Activated naive CD8-positive, alpha-beta T cell treated with anti-CD3 and anti-CD28 coated beads, Interleukin-2, amount 50 U/mL, for 16 hours (primary cell): ENCODE measurements around the gene SLC1A2.

Experiments used
- DNase-seq: peaks from one replicate; pipeline ENCODE4 v3.0.0-alpha.2; 2020; ENCODE audit warnings: low read depth, low spot score

SLC1A2 gene

DNA sequence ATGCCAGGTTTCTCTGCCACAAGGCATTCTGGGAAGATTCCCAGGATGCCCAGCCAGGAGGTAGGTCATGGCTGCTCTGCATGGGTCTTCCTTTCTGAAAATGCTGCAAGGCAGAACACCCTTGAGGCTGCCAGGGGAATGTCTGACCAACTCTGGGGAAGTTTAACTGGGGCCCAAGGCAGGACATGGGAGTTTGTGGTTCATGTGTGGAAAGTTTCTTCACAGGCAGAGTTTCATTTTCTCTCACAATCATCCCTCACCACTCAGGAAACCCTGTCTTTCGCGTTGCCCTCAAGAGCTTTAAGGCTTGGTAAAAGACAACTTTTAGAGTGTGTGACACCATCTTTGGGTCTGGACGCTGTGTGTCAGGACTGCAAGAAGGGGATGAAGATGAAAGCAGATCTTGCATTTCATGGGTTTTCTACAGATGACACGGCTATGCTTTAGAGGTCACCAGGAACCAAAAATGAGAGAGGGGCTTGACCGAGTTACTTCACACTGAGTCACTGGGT lies 146.9 kb downstream of the SLC1A2 start:
- DNase-seq: peak; percentile 7

DNA sequence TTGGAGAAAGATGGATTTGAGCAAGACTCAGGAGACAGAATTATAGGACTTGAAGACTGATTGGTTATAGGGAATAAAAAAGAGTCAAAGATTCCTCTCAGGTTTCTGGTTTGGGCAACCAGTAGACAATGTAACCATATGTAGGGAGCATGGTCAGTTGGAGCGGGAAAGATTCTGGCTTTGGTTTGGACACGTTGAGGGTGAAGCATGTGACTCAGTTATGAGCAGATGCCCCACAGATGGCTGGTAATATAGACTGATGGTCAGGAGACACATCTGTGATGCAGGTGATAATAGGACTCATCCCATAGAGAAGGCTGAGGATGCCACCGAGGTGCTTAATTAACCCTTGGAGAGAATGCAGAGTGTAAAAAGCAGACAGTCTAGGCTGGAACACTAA lies 148.3 kb downstream of the SLC1A2 start:
- DNase-seq: no peak

DNA sequence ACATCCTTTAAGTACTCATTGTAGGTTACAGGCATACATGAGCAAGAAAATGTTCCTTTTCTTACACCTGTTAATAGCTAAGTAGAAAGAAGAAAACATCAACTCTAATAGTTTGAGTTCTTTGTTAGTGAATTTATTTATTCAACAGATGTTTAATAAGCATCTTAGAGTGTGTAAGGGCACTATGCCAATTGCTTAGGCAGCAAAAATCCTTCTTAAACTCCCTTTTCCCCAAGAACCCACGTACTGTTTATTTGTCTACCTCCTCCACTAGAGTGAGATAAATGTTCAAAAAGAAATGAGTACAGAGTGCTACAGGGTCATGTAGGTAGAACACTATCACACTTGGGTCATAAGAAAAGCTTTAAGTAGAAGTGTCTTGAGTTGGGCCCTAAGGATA lies 149.0 kb downstream of the SLC1A2 start:
- DNase-seq: no peak

DNA sequence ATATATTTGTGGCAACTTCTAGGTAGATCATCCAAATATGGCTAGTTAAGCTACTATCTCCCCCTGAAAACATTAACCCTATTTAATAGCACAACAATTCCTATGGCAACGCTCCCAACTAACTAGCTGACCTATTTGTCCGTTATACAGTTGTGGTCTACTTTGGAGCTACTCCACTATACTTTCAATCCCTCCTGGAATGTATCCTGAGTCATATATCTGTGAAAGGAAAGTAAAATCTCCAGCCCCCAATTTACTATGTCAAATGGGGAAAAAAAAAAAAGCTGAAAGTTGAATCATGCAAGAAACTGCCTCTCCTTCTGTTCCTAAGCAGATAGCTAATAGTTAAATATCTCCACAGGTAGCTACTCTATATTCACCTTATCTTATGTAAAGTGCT lies 151.9 kb downstream of the SLC1A2 start:
- no peak for DNase-seq

DNA sequence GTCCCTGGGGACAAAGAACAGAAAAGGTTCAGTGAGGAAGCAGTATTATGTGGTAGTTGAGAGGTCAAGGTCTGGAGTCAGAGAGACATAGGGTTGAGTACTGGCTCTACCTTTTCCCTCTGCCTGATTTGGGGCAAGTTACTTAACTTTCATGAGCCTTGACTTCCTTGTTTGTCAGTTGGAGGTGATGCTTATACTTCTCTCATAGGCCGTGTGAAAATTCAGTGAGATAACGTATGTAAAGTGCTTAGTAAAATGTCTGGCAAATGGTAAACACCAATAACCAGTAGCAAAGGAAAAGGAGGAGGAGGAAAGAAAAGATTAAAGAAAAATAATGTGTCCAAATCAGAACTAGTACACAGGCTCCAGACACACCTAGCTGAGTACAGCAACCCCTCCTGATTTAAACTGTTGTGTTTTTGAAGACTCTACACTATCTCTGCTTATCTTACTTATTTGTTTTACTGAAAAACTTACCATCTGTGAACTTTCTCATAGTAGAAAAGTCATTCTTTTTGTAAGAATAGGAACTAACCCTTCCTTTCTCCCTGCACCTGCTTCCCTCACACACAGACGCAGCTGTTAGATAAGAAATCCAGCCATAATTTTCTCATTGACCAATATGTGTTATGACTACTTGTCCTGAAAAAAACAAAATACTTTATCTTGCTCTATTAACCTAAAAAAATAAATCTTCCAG lies 153.5 kb downstream of the SLC1A2 start:
- DNase-seq: no peak

DNA sequence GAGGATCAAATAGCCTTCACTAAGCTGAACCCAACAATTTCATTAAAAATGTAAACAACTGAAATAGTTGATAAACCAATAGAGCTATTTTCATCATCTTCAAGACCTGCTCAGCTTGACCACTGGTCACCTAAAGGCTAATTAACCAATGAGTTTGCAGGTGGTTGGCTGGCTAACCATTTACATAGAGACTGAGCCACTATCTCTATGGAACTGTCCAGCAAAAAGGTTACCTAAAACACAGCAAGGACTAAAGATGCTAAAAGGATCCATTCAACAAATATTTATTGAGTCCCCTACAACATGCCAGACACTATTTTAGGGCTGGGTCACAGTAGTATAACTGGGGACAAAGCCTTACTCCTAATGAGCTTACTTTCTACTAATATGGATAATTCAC lies 156.6 kb downstream of the SLC1A2 start:
- DNase-seq: no peak

DNA sequence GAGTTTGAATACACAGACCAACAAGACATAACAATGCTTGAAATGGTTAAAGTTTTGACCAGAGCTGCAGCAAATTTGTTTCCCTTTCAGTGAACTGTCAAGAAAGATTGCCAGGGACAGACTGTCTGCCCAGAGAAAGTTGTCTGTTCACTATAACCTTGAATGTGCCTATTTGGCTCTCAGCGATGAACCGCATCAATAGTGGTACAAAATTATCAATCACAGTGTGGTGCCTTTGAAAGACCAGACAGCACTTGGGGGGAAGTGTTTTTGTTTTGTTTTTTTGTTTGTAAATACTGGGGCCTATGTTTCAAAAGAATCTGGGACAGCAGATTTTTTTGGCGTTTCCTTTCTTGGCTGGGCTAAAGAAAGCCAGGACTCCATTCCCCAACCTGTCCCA lies 157.3 kb downstream of the SLC1A2 start:
- no peak for DNase-seq

DNA sequence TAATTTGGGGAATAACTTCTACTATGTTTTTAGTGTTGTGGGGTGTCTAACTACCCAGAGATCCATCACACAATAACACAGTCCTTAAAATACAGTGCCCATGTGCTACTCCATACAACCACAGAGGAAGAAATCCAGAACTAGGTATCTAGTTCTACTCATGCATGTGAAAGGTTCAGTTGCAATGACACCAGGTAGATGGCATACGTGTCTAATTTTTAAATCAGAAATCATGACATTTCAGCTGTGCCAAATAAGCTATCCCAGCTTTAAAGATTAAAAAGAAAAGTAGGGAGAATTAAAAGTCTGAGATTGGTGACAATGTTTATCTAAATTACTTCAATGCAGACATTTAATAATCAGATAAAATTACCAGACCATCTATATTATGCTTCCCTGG lies 158.2 kb downstream of the SLC1A2 start:
- no peak for DNase-seq

DNA sequence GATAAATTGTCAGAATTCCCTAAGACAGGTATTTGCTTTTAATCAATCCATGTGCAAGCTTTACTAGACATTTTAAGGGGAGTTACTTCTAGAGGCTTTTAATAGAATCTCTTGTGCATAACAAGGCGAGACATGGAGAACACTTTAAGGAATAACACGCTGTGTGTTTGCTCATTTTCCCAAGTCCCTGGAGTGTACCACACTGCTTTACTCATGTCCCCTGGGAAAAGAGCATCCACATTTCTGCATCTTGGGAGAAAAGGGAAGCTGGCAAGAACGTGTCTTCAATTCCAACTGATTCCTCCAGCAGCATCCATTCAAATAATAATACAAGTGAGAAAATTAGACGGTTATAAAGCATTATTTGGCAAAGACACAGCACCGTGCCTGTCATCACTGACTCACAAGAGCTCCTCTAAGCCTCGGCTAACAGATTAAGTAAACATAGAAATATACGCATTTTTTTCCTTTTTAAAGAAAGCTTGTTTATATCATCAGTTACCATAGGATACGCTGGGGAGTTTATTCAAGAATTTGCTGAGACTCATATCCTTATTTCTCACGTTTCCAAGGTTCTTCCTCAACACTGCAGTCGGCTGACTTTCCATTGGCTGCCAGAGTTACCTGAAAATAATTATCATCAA lies 158.9 kb downstream of the SLC1A2 start:
- DNase-seq: no peak

DNA sequence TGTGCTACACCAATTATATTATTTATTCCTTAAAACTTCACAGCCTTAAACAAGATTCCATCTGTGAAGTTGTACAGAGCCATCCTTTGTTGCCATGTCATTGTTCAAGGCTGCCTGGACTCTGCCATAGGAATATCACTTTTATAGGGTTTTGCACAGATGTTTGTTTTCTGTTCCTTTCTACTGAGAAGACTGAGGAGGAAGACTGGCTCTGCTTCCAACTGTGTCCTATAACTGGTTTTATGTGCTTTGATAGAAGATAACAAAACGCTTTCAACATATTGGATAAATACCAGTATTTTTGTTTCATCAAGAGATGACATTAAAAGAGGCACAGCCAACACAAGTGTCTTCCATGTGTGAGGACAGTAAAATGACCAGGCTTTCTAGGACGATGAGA lies 159.8 kb downstream of the SLC1A2 start:
- no peak for DNase-seq

DNA sequence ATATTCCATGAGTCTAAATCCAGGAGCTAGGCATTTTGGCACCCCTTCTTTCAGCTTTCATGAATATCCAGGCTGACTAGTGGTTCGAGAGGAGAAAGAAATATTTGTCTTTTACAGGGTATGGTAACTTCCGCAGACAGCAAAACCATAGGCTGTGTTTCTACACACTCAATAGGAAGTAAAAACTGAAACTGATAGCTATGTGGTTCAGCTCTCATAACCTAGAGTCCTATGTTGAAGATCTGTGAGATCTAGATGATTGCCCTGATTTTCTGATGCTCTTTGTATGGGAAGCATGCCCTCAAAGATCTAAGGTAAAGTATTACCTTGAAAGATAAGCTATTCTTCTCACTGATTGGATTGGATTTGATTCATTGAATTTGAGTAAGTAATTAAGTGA lies 162.1 kb downstream of the SLC1A2 start:
- no peak for DNase-seq

DNA sequence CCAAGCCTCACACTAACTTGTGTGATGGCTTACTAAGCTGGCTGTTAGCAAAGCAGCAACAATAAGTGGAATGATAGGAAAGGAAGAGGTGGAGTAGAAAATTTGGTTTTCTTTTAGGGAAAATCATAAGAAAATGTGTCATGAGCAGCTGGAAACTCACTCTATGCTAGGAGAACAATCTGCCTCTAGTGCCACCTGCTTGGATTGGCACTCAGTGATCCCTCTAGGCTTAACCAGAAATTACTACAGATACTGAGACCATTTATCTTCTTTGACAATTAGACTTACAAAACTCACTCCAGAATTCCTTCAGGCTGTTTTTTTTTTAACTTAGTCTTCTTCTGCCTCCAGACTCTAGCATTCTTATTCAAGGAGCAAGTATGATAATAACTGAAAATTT lies 163.1 kb downstream of the SLC1A2 start:
- no peak for DNase-seq

DNA sequence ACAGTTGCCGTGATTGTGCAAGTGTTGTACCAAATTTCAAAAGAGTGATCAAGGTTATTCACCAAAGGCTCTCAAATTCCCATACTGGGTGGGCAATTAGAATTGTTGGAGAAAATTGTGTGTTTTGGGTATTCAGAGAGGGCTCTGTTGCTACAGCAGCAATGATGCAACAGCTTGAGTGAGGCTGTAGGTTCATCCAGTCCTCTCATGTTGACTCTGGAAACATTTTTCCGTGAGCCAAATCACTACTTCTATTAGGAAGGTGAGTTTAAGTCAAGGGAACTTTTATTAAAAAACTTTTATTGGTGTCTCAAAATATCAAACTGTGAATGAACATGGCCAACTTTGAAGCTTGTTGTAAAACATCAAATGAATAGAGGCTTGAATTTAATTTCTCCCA lies 163.8 kb downstream of the SLC1A2 start:
- no peak for DNase-seq

DNA sequence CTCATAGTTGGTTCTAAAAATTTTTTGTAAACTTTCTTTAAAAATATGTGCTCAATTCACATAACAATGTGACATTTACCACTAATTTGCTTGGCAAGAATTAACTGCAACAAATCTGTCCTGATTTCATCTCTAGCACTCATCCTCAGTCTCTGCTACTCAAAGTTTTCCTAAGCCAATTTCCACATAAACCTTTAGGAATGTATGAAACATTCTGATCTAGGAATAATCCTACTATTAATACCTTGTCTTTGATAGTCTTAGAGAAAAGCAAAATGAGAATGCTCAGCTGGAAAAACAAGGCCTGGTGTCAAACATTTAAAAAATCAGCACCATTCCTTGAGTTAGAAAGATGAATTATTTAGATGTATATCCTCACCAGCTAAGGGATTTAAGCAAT lies 166.1 kb downstream of the SLC1A2 start:
- DNase-seq: no peak

DNA sequence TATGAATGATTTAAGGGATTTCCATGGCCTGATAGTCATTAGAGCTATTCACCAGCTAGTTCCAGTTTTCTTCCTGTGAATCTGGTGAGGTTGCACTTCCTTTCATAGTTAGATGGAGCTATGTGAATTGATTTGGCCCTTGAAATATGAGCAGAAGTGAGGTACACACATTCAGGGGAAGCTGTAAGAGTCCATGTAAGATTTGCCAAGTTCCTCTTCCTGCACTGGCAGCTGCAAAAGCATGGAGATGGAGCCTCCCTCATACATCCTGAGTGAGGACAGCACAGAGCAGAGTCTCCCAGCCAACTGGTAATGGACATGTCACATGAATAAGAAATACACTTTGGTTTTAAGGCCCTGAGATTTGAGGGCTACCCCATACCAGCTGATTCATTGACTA lies 168.7 kb downstream of the SLC1A2 start:
- no peak for DNase-seq

DNA sequence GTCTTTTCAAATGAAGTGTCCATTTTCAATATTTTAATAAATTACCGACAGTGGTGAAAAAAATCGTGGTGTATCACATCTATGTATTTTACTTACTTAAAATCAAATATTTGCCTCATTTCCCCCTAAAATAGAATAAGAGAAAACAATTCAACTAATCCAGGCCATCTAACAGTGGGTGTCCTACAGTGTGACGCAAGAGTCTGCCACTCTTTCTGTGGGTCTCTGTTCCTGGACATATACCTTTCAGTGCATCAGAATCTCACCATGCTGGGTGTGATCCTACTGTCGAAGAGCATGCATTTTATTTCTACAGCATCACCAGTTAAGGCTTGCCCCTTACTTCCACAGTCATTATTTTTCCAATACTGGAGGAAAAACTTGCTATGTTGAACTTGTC lies 169.2 kb downstream of the SLC1A2 start:
- no peak for DNase-seq

DNA sequence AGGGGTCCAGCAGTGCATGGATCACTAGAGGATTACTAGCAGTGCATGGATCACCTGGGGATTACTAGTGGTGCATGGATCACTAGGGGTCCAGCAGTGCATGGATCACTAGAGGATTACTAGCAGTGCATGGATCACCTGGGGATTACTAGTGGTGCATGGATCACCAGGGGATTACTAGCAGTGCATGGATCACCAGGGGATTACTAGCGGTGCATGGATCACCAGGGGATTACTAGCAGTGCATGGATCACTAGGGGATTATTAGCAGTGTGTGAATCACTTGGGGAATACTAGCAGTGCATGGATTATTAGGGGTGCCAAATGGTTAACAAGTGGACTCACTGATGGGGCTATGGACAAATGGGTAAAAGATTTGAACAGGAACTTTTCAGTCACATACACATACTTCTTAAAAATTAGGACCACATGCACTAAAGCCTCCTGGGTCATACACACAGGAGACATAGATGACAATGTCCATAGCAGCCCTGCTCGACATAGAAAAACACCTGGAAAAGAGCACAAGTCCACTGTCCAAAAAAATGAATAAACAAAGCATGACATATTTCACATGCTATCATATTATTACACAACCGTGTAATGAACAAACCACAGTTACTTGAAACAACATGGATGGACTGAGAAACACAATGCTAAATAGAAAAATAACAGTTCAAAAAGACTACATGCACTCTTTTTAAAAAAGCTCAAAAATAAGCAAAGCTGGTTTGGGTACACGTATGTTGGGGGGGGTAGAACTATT lies 170.6 kb downstream of the SLC1A2 start:
- no peak for DNase-seq

DNA sequence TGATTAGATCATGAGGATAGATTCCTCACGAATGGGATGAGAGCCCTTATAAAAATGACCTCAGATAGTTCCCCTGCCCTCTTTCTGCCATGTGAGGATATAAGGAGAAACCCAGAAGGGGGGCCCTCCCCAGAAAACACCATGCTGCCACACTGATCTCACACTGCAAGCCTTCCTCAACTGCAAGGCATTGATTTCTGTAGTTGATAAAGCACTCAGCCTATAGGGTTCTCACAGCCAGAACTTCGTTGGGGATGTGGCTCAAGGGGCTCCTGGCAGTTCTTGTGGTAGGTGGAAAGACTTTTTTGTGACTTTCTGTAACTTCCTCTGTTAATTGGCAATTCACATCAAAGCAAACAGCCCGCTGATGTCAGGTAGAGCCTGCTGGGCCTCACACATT lies 171.5 kb downstream of the SLC1A2 start:
- no peak for DNase-seq

DNA sequence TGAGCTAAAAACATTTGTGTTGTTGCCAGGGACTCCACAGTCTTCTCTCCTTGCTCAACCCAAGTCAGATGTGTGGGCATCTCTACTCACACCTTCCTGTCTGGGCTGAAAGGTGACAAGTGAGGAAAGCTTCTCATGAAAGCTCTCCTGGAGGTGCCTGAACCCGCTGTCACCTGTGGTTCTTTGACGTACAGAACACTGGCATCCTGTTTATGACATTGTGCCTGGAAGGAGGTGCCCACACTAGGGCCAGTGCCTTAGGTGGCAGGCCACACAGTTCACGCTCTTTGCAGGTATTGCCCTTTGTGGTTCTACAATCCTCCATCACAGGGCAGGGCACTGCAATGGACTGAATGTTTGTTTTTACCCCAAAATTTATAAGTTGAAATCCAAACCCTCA lies 171.9 kb downstream of the SLC1A2 start:
- DNase-seq: no peak

DNA sequence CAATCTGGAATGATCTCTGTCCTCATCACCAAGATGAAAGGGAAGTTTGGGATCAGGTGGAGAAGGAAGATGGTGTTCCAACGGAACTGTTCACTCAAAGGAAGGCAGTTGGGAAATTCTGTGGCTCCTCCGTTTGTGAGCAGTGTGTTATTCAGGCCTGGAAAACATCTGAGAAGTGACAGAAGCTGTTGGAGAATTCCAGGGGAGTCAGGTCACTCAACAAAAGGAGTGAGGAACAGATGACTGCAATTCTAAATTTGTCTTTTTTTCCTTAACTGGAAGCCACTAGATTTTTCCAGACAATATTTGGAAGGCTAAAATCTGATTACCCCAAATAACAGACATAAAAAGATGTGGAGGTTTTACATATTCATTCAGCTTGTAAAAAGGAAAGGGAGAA lies 172.6 kb downstream of the SLC1A2 start:
- DNase-seq: no peak

DNA sequence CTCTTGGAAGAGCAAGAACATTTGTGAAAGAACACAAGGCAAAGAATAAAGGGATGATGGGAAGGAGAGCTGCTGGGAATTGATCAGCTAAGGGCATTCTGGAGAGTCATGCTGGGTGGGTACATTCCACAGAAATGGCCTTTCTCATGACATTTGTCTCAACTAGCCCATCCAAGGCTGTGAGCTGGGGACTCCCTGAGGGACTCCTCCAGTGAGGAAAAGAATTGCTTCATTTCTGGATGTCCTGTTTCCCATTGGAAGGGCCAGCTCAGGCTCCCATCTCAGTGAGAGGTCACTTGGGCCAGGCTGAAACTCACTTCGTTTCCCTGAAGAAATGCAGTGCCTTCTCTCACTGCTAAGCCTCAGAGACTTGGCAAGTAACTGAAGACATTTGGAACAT lies 173.6 kb downstream of the SLC1A2 start:
- DNase-seq: no peak

DNA sequence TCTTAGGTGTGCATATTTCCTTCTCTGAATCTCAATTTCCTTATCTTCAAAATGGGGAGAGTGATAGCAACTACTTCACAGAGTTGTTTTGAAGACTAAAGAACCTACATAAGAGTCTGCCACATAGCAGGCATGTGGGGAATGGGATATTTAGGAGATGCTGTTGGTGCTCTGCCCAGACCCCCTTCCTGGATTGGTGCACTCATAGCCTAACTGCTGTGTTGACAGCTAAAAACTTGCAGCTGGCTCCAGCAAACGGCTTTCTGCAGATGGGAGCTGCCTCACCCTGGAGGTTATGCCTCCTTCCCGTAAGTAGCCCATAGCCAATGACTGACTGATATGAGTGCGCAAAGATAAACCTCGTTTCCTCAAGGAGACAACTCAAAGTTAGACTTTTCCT lies 174.3 kb downstream of the SLC1A2 start:
- no peak for DNase-seq

DNA sequence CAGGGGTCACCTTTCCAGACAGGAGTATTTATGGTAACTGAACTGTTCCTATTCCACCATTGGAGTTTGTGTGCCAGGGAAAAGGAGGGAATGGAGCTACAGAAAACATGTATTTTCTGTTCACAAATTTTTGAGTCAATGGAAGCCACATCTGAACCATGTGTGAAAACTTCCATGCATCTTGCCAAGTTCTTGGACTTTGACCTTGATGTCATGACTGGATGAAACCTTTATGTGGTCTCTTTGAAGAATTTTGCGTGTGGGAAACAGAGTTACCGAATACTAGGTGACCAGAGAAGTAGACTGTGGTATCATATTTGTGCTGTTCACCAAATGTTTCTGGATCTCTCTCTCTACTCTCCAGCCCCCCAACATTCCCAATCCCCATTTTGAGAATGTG lies 175.6 kb downstream of the SLC1A2 start:
- DNase-seq: no peak
